ENCODE results near the gene PAFAH2. TPM values are rescaled to one million over a fixed set of nuclear protein-coding genes. Genes with fewer than 3 reads are reported as not detected.

Gene PAFAH2
- total and polyA plus RNA-seq, 2 of the 13 experiments (the other 11 are each of a cell fraction or from before 2014, with no cell fraction given) = 6.9 to 9.4 TPM

GRCh38 chr1:25996966-25997827, 666 bp downstream of the PAFAH2 start (continued):
- TF ChIP-seq MTA1 (CRISPR knock-in tag; IDR thresholded peaks at IDR 0.05; ENCODE audit: borderline replicate concordance) (no peak), MAFF (IDR thresholded peaks at IDR 0.05; ENCODE audit: low read depth, low read length) (no peak), ZNF614 (CRISPR knock-in tag; IDR thresholded peaks at IDR 0.05; ENCODE audit: borderline replicate concordance) (peak; percentile 58; the same call in 1 of the 2 replicates), PITX1 (CRISPR knock-in tag; IDR thresholded peaks at IDR 0.05) (no peak), ZNF337 (CRISPR knock-in tag; IDR thresholded peaks at IDR 0.05; ENCODE audit: borderline replicate concordance, low read depth) (no peak), IRF2 (CRISPR knock-in tag; IDR thresholded peaks at IDR 0.05) (peak; percentile 58; the same call in 1 of the 2 replicates), NFE2 (CRISPR knock-in tag; IDR thresholded peaks at IDR 0.05) (no peak), ELF3 (CRISPR knock-in tag; IDR thresholded peaks at IDR 0.05) (0 out of 2 replicates have a peak, but pooled peaks have one; percentile 29), ZNF354B (CRISPR knock-in tag; IDR thresholded peaks at IDR 0.05) (no peak), ZNF263 (CRISPR knock-in tag; IDR thresholded peaks at IDR 0.05) (no peak), WIZ (CRISPR knock-in tag; IDR thresholded peaks at IDR 0.05) (no peak), SMARCE1 (IDR thresholded peaks at IDR 0.05; ENCODE audit: borderline replicate concordance) (no peak), KDM3A (CRISPR knock-in tag; IDR thresholded peaks at IDR 0.05; ENCODE audit: low read depth) (no peak), SALL1 (CRISPR knock-in tag; IDR thresholded peaks at IDR 0.05) (no peak; the same call in none of the 2 replicates), NCOA1 (CRISPR knock-in tag; IDR thresholded peaks at IDR 0.05) (no peak), SAP130 (CRISPR knock-in tag; IDR thresholded peaks at IDR 0.05; ENCODE audit: low read depth) (peak; percentile 75; the same call in 1 of the 2 replicates), ZNF513 (CRISPR knock-in tag; conservative IDR thresholded peaks at IDR 0.05) (no peak), U2AF1 (optimal IDR thresholded peaks at IDR 0.05; ENCODE audit: low read depth, low read length) (no peak), NFRKB (IDR thresholded peaks at IDR 0.05) (no peak), ZNF326 (CRISPR knock-in tag; IDR thresholded peaks at IDR 0.05; ENCODE audit: borderline replicate concordance) (no peak), HIVEP1 (CRISPR knock-in tag; IDR thresholded peaks at IDR 0.05) (no peak)
- TF ChIP-seq, protein P1, sequence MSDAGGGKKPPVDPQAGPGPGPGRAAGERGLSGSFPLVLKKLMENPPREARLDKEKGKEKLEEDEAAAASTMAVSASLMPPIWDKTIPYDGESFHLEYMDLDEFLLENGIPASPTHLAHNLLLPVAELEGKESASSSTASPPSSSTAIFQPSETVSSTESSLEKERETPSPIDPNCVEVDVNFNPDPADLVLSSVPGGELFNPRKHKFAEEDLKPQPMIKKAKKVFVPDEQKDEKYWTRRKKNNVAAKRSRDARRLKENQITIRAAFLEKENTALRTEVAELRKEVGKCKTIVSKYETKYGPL (CRISPR knock-in tag; IDR thresholded peaks at IDR 0.05) = no peak
- TF ChIP-seq, protein P2, sequence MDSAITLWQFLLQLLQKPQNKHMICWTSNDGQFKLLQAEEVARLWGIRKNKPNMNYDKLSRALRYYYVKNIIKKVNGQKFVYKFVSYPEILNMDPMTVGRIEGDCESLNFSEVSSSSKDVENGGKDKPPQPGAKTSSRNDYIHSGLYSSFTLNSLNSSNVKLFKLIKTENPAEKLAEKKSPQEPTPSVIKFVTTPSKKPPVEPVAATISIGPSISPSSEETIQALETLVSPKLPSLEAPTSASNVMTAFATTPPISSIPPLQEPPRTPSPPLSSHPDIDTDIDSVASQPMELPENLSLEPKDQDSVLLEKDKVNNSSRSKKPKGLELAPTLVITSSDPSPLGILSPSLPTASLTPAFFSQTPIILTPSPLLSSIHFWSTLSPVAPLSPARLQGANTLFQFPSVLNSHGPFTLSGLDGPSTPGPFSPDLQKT (CRISPR knock-in tag; IDR thresholded peaks at IDR 0.05; ENCODE audit: borderline replicate concordance) = no peak
- TF ChIP-seq, protein P3, sequence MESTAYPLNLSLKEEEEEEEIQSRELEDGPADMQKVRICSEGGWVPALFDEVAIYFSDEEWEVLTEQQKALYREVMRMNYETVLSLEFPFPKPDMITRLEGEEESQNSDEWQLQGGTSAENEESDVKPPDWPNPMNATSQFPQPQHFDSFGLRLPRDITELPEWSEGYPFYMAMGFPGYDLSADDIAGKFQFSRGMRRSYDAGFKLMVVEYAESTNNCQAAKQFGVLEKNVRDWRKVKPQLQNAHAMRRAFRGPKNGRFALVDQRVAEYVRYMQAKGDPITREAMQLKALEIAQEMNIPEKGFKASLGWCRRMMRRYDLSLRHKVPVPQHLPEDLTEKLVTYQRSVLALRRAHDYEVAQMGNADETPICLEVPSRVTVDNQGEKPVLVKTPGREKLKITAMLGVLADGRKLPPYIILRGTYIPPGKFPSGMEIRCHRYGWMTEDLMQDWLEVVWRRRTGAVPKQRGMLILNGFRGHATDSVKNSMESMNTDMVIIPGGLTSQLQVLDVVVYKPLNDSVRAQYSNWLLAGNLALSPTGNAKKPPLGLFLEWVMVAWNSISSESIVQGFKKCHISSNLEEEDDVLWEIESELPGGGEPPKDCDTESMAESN (CRISPR knock-in tag; conservative IDR thresholded peaks at IDR 0.05) = no peak
- TF ChIP-seq, protein P4, sequence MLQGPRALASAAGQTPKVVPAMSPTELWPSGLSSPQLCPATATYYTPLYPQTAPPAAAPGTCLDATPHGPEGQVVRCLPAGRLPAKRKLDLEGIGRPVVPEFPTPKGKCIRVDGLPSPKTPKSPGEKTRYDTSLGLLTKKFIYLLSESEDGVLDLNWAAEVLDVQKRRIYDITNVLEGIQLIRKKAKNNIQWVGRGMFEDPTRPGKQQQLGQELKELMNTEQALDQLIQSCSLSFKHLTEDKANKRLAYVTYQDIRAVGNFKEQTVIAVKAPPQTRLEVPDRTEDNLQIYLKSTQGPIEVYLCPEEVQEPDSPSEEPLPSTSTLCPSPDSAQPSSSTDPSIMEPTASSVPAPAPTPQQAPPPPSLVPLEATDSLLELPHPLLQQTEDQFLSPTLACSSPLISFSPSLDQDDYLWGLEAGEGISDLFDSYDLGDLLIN (CRISPR knock-in tag; IDR thresholded peaks at IDR 0.05; ENCODE audit: borderline replicate concordance) = no peak
